DND-41 (cell line): ENCODE measurements around the gene TSSC4.

Source experiments
- ATAC-seq: fragments of 200-7000 bp; cut with Tn5 transposase; 3 replicates; pipeline ENCODE4 v1.9.1; 2021; ENCODE audit warnings: low read depth; ENCODE audit not compliant: insufficient read depth
- DNase-seq: peaks from one replicate; pipeline ENCODE4 v3.0.0-alpha.2; 2020
- H2AFZ ChIP-seq: 2 replicates; pipeline ENCODE4 v1.6.0; 2012; ENCODE audit warnings: low read depth, low read length
- H3K27ac ChIP-seq: 2 replicates; pipeline ENCODE4 v1.5.1; 2012; ENCODE audit warnings: low read length, inconsistent platforms
- H3K27me3 ChIP-seq: fragments of 200-600 bp; sonication (generic); 2 replicates; pipeline ENCODE4 v1.6.0; 2012; ENCODE audit warnings: low read length, mild to moderate bottlenecking, inconsistent platforms; ENCODE audit not compliant: insufficient read depth, poor library complexity
- H3K36me3 ChIP-seq: 2 replicates; pipeline ENCODE4 v1.5.1; 2012; ENCODE audit warnings: low read length, inconsistent platforms; ENCODE audit not compliant: insufficient read depth
- H3K4me1 ChIP-seq: 2 replicates; pipeline ENCODE4 v1.5.1; 2012; ENCODE audit warnings: mild to moderate bottlenecking, low read length; ENCODE audit not compliant: insufficient read depth
- H3K4me2 ChIP-seq: 2 replicates; pipeline ENCODE4 v1.6.0; 2012; ENCODE audit warnings: mild to moderate bottlenecking, moderate library complexity, low read length, inconsistent platforms; ENCODE audit not compliant: insufficient read depth
- H3K4me3 ChIP-seq, 2 experiments: fragments of 200-600 bp in 1 of 2; shearing (Covaris generic) in 1 of 2; 2 replicates each; pipeline ENCODE4 v1.5.1; 2012 to 2016; ENCODE audit warnings: inconsistent platforms in 2 of 2, low read length in 2 of 2, mild to moderate bottlenecking in 2 of 2, low read depth in 1 of 2, moderate library complexity in 1 of 2
- H3K79me2 ChIP-seq: 2 replicates; pipeline ENCODE4 v1.6.0; 2012; ENCODE audit warnings: low read length, inconsistent platforms; ENCODE audit not compliant: insufficient read depth
- H3K9ac ChIP-seq: 2 replicates; pipeline ENCODE4 v1.6.0; 2012; ENCODE audit warnings: low read depth, mild to moderate bottlenecking, inconsistent platforms, low read length, moderate library complexity
- H3K9me3 ChIP-seq: 2 replicates; pipeline ENCODE4 v1.5.1; 2012; ENCODE audit warnings: low read length, moderate library complexity, mild to moderate bottlenecking, inconsistent platforms; ENCODE audit not compliant: insufficient read depth, severe bottlenecking
- H4K20me1 ChIP-seq: 2 replicates; pipeline ENCODE4 v1.6.0; 2012; ENCODE audit warnings: low read length; ENCODE audit not compliant: insufficient read depth
- EZH2 ChIP-seq: IDR thresholded peaks from 3 replicates; pipeline ENCODE4 v1.6.1; 2012; ENCODE audit warnings: borderline replicate concordance, low read depth, mild to moderate bottlenecking, moderate library complexity, low read length, inconsistent platforms; ENCODE audit not compliant: severe bottlenecking
- TF ChIP-seq, protein P1 (sequence below): IDR thresholded peaks from 2 replicates; pipeline ENCODE4 v1.5.1; 2012; ENCODE audit warnings: borderline replicate concordance, low read length, moderate library complexity, mild to moderate bottlenecking; ENCODE audit not compliant: poor library complexity, severe bottlenecking; ENCODE audit errors: extremely low read depth

TSSC4 gene

DNA sequence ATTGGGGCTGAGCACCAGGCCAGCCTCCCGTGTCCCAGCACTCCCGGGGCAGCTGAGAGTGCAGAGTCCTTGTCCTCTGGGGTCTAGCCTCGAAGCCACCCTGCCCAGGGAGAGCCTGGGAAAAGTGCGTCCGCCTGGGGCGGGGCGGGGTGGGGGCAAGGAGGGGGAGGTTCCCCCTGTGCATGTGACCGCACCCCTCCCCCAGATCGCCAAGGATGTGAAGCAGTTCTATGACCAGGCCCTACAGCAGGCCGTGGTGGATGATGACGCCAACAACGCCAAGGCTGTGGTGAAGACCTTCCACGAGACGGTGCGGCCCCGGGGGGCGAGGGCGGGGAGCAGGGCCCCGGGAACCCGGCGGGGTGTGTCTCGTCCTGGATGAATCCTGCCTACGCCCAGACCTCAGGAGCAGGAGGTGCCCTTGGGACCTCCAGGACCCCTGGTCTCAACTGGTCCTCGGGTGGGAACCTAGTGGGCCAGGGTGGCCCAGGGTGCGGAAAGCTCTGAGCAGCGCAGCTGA lies 5.3 kb upstream of the TSSC4 start:
- Histone ChIP-seq H3K9ac (no peak overlapping the region), H2AFZ (no peak overlapping the region), H3K4me3 (no peak overlapping the region), H3K9me3 (no peaks in the 10 kb centered on the region), H3K79me2 (peaks cover 40% of the 10 kb centered on the region), H4K20me1 (peaks cover 50% of the 10 kb centered on the region), H3K4me1 (peaks cover 17% of the 10 kb centered on the region), H3K27ac (no peak overlapping the region), H3K27me3 (no peaks in the 10 kb centered on the region), H3K36me3 (peaks cover 83% of the 10 kb centered on the region), H3K4me2 (no peak overlapping the region)
- no peak for ATAC-seq
- DNase-seq = no peak
- no peak for TF ChIP-seq EZH2
- TF ChIP-seq, protein P1, sequence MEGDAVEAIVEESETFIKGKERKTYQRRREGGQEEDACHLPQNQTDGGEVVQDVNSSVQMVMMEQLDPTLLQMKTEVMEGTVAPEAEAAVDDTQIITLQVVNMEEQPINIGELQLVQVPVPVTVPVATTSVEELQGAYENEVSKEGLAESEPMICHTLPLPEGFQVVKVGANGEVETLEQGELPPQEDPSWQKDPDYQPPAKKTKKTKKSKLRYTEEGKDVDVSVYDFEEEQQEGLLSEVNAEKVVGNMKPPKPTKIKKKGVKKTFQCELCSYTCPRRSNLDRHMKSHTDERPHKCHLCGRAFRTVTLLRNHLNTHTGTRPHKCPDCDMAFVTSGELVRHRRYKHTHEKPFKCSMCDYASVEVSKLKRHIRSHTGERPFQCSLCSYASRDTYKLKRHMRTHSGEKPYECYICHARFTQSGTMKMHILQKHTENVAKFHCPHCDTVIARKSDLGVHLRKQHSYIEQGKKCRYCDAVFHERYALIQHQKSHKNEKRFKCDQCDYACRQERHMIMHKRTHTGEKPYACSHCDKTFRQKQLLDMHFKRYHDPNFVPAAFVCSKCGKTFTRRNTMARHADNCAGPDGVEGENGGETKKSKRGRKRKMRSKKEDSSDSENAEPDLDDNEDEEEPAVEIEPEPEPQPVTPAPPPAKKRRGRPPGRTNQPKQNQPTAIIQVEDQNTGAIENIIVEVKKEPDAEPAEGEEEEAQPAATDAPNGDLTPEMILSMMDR = no peak

DNA sequence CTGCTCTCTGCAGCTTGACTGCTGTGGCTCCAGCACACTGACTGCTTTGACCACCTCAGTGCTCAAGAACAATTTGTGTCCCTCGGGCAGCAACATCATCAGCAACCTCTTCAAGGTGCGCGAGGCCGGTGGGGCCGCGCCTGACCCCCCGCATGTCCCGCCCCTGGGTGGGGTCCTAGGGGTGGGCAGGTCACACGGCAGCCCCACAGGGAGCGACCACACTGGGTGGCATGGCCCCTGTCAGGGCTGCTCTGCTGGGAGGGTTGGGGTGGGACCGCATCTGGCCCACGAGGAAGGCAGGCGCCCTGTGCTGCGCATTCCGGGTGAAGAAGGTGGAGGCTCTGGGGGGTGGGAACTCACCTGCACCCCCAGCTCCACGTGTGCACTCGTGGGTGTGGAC lies 4.7 kb upstream of the TSSC4 start:
- H4K20me1 ChIP-seq = peaks cover 48% of the 10 kb centered on the region
- peaks cover 78% of the 10 kb centered on the region for H3K36me3 ChIP-seq
- H2AFZ ChIP-seq = no peak overlapping the region
- TF ChIP-seq, protein P1 = no peak
- no peak for TF ChIP-seq EZH2
- no peak for DNase-seq
- H3K79me2 ChIP-seq = peaks cover 38% of the 10 kb centered on the region
- peaks cover 17% of the 10 kb centered on the region for H3K4me1 ChIP-seq
- no peak overlapping the region for H3K9ac ChIP-seq
- no peak overlapping the region for H3K27ac ChIP-seq
- no peaks in the 10 kb centered on the region for H3K27me3 ChIP-seq
- no peak overlapping the region for H3K4me3 ChIP-seq
- H3K9me3 ChIP-seq = no peaks in the 10 kb centered on the region
- no peak overlapping the region for H3K4me2 ChIP-seq
- ATAC-seq = no peak

DNA sequence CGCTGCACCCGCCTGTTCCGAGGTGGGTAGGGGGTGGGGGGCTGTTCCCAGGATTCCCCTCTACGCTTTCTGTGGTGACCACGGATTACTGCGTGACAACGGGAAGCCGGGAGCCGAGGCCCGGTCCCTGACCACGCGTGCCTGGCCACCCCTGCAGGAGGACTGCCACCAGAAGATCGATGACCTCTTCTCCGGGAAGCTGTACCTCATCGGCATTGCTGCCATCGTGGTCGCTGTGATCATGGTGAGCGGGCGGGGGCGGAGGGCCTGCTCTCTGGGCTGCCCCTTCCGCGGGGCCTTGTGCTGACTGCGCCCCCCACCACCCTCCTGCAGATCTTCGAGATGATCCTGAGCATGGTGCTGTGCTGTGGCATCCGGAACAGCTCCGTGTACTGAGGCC lies 4.1 kb upstream of the TSSC4 start:
- no peak for ATAC-seq
- TF ChIP-seq, protein P1 = no peak
- no peak for TF ChIP-seq EZH2
- Histone ChIP-seq H3K36me3 (peaks cover 75% of the 10 kb centered on the region), H3K4me2 (no peak overlapping the region), H4K20me1 (peaks cover 48% of the 10 kb centered on the region), H3K27ac (no peak overlapping the region), H3K9me3 (no peaks in the 10 kb centered on the region), H3K27me3 (no peaks in the 10 kb centered on the region), H3K79me2 (peaks cover 38% of the 10 kb centered on the region), H2AFZ (no peak overlapping the region), H3K4me1 (peaks cover 21% of the 10 kb centered on the region), H3K4me3 (no peak overlapping the region), H3K9ac (no peak overlapping the region)
- no peak for DNase-seq

DNA sequence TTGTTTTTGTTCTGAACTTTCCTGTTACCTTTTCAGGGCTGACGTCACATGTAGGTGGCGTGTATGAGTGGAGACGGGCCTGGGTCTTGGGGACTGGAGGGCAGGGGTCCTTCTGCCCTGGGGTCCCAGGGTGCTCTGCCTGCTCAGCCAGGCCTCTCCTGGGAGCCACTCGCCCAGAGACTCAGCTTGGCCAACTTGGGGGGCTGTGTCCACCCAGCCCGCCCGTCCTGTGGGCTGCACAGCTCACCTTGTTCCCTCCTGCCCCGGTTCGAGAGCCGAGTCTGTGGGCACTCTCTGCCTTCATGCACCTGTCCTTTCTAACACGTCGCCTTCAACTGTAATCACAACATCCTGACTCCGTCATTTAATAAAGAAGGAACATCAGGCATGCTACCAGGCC lies 3.5 kb upstream of the TSSC4 start:
- H3K4me2 ChIP-seq = no peak overlapping the region
- no peak overlapping the region for H3K9ac ChIP-seq
- no peak overlapping the region for H3K27ac ChIP-seq
- peaks cover 48% of the 10 kb centered on the region for H4K20me1 ChIP-seq
- H3K4me1 ChIP-seq = peaks cover 27% of the 10 kb centered on the region
- ATAC-seq (no peak), DNase-seq (no peak)
- peaks cover 73% of the 10 kb centered on the region for H3K36me3 ChIP-seq
- no peak overlapping the region for H3K4me3 ChIP-seq
- TF ChIP-seq, protein P1 = no peak
- TF ChIP-seq EZH2 = no peak
- no peak overlapping the region for H2AFZ ChIP-seq
- no peaks in the 10 kb centered on the region for H3K27me3 ChIP-seq
- H3K9me3 ChIP-seq = no peaks in the 10 kb centered on the region
- H3K79me2 ChIP-seq = peaks cover 38% of the 10 kb centered on the region
